ENCODE data around the gene DUOX2.
"Not testable (repeated sequence)": the region's sequence is repeated elsewhere in the genome, so short reads cannot be mapped to it uniquely, and the experiment has no call there.

DUOX2 gene

DNA sequence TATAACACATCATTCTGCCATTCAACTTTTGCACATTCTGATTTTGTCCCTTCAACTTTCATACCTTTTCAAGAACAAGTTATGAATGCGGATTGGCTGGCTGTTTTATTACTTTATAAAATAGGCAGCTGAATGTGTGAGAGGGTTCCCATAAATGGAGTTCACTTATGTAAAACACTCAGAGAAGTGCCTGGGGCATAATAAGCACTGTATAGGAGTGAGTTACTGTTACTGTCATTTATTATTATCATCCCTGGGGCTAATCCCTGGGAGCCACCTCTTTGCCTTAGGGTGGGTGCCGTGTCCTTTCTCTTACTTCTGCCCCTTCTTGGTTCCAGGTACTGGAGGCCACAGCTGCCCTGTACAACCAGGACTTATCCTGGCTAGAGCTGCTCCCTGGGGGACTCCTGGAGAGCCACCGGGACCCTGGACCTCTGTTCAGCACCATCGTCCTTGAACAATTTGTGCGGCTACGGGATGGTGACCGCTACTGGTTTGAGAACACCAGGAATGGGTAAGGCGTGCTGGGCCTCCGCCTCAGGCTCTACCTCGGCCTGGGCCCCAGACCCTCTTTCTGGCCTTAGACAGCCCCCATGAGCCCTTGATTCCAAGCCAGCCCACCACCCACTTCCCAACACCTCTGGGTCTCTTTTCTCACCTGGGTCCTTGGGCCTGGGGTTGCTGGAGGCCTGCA is 26.7 kb upstream of the DUOX2 start:
- no peak overlapping the region for H3K4me3 ChIP-seq
- H3K27ac ChIP-seq, result no peak overlapping the region

DNA sequence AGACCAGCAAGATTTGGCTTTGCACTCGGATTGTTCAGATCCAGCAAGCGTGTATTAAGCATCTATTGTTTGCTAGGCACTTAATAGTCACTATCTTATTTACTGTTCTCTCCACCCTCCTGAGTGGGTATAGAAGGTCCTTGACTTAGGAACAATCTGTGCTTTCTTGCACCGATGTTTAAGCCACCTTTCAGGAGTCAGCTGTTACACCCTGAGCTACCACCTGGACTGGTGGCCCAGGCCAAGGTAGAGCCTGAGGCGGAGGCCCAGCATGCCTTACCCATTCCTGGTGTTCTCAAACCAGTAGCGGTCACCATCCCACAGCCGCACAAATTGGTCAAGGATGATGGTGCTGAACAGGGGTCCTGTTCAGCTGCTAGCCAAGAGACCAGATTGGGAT is 25.8 kb upstream of the DUOX2 start:
- H3K4me3 ChIP-seq, result no peak overlapping the region
- no peak overlapping the region for H3K27ac ChIP-seq

DNA sequence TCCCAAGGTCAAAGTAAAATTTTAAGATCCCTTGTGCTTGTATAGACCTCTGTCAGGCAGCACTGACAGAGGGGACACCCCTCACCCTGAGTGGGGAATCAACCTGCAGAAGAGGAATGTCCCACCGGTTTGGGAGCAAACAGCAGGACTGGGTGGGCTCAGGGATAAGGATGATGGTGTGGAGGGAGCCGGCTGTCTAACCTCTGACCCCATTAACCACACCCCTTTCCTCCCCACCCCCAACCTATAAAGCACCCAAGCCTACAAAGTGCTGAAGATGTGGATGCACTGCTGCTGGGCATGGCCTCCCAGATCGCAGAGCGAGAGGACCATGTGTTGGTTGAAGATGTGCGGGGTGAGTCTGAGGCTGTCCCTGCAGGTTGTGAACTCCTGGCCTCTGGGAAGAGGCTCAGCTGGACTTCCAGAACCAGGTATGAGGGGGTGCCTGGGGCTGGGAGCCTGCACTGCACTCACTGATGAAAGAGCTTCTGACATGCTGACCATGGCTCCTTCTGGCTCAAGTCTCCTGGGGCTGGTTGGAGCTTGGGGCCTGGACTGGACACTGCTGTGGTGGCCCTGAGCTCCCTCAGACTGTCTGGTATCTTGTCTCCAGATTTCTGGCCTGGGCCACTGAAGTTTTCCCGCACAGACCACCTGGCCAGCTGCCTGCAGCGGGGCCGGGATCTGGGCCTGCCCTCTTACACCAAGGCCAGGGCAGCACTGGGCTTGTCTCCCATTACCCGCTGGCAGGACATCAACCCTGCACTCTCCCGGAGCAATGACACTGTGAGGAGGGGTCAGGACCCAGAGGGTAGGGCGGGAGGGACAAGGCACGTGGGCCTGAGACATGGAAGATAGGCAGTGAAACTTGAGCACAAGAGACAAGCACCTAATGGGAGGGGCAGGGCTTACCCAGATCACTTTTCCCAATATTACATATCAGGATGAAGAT is 25.1 kb upstream of the DUOX2 start:
- Histone ChIP-seq H3K27ac (no peak overlapping the region), H3K4me3 (no peak overlapping the region)

DNA sequence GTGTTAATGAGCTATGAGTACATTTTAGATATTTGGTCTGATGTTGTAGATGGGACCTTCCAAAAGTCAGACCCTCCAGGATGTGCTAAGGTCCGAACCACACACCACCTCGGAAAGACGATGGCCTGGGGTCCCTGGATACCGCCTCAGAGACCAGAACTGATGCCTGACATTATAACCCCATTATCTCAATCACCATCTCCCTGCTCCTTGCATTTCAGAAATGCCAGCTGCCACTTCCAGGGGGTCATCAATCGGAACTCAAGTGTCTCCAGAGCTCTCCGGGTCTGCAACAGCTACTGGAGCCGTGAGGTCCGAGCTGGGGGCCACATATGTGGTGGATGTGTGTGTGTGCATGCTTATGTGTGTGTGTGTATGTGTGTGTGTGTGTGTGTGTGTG is 23.7 kb upstream of the DUOX2 start:
- Histone ChIP-seq H3K27ac (no peak overlapping the region), H3K4me3 (no peak overlapping the region)

DNA sequence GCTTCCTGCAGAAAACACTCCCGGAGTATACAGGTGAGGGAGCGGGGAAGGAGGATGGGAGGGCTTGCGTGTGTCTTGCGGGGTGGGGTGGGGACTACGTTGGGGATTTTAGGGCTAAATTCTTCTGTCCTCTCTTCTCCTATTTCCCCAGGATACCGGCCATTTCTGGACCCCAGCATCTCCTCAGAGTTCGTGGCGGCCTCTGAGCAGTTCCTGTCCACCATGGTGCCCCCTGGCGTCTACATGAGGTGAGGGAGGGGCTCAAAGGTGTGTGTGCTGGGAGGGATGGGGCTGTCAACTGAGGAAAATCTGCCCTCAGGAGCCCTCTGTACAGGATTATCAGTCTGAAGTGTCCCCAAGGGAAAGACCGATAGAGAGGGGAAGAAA is 22.4 kb upstream of the DUOX2 start:
- Histone ChIP-seq H3K27ac (no peak overlapping the region), H3K4me3 (no peak overlapping the region)

DNA sequence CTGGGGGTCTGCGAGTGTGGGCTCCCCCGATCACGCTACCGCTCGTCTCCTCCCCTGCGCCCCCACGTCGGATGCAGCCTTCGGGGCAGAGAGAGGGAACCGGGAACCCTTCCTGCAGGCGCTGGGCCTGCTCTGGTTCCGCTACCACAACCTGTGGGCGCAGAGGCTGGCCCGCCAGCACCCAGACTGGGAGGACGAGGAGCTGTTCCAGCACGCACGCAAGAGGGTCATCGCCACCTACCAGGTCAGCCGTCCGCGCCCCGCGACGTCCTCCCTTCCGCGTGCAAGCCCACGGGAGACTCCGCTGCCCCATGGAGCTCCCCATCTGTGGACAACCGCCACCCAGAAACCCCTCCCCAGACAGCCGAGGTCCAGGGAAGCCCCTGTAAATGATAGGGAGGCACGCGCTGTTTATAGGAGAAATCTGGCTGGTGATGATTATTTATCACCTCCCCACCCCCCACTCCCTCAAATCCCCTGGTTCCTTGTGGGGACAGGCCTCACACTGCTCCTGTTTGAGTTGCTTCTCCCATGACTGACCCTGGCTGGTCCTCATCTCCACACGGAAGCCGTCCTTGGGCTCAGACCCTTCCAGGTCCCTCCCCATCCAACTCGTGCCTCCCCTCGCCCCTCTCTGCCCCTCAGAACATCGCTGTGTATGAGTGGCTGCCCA is 21.9 kb upstream of the DUOX2 start:
- not testable (repeated sequence) for H3K4me3 ChIP-seq, H3K27ac ChIP-seq

DNA sequence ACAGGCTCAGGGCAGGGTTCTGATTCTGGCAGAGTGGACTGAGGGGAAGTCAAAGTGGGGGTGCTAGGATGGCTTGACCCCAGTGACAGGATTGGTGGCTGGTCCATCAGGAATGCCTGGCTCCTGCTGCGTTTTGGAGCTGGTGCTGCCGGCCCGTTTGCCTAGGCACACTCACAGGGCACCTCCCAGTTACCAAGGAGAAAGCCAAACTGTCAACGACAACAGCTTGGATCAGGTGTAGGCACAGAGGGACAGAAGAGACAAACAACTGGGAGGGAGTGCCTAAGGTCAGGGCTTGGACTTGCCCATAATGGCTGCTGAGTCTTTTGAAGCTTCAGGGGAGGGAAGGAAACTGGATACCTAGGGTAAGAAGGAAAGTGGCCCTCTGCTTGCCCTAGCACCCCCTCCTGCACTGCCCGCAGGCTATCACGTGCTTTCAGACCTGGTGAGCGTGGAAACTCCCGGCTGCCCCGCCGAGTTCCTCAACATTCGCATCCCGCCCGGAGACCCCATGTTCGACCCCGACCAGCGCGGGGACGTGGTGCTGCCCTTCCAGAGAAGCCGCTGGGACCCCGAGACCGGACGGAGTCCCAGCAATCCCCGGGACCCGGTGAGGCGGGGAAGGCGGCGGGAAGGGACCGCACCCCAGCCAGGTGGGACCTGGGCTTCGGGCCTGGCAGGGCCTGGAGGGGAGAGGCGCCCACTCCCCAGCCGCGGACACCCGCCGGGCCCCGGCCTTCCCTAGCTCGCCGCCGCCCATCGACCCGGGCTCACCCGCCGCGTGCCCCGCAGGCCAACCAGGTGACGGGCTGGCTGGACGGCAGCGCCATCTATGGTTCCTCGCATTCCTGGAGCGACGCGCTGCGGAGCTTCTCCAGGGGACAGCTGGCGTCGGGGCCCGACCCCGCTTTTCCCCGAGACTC is 21.0 kb upstream of the DUOX2 start:
- H3K4me3 ChIP-seq, result no peak overlapping the region
- H3K27ac ChIP-seq, result peak overlapping the region in 1 of 21 experiments; percentile 35

DNA sequence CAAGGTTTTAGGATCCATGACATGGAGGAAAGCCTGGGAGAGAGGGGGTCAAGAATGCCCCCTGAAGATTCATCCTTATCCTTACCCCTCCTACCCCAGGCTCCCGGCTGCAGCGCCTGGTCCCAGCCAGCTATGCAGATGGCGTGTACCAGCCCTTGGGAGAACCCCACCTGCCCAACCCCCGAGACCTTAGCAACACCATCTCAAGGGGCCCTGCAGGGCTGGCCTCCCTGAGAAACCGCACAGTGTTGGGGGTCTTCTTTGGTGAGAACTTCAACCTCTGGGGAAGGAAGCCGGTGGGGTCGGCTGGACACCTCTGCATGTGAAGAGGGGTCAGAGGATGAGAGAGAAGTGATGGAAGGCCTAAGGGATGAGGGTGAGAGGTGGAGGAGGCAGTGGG is 20.1 kb upstream of the DUOX2 start:
- no peak overlapping the region for H3K4me3 ChIP-seq
- peak overlapping the region in 1 of 21 experiments; percentile 17 for H3K27ac ChIP-seq

DNA sequence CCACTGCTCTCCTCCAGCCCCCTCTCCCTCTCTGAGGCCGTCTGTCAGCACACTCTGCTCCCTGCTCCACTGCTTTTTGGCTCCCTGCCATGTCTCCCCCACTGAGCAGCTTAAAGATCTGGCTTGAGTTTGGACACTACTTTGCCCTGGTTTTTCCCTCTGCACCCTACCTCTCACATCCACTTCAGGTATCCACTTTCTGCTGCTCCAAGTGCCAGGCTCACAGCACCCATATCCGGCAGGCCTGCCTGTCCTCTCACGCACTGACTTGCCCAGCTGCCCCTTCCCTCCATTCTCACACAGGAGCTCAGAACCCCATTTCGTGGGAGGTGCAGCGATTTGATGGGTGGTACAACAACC is 19.6 kb upstream of the DUOX2 start:
- Histone ChIP-seq H3K4me3 (no peak overlapping the region), H3K27ac (peak overlapping the region in 1 of 21 experiments; percentile 1)

DNA sequence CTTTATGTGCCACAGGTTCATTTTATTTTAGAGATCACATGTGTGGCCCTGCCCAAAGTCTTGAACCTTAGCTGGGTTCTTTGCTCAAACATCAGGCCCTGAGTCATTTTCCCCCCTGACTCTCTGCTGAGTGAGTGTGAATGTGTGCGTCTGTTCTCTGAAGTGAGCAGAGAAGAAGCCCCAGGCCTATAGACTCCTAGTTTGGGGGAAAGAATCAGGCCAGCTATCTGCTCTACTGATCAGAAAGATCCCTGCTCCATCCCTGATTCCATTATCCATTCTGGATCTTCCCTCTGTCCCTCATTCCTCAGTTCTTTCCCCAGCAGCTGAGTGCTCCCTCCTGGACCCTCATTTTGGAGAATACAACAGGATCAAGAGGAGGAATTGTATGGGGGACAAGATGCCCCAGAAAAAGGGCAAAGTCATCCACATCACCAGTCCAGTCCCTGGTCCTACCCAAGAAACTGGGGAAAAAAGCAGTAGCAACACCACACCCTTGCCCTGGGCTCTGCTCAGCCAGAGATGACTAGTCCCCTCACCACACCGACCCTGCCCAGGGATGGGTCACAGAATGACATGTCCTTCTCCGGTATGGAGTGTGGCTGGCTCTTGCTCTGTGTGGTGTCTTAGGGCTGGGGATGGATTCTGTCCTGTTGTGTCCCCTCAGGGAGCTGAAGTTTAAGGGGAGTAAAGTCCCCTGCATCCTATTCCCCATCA is 19.0 kb upstream of the DUOX2 start:
- H3K4me3 ChIP-seq, result no peak overlapping the region
- peak overlapping the region in 1 of 21 experiments; percentile 1 for H3K27ac ChIP-seq

DNA sequence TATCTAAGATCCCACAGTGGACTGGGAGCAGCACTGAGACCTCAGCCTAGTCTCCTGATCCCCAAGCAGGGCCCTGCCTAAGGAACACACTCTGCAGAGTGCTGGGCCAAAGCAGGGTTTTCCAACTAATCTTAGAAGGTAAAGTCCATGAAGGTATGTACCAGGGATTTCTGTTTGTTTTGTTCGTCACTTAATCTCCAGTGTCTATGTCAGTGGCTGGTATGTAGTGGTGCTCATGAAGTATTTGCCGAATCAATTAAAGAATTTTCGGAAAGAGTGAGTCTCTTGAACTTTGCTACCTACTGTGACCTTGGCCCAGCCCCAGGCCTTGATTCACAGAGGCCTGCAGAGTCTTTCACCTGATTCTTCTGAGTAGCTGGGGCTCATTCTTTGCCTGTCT is 17.5 kb upstream of the DUOX2 start:
- no peak overlapping the region for H3K4me3 ChIP-seq
- no peak overlapping the region for H3K27ac ChIP-seq

DNA sequence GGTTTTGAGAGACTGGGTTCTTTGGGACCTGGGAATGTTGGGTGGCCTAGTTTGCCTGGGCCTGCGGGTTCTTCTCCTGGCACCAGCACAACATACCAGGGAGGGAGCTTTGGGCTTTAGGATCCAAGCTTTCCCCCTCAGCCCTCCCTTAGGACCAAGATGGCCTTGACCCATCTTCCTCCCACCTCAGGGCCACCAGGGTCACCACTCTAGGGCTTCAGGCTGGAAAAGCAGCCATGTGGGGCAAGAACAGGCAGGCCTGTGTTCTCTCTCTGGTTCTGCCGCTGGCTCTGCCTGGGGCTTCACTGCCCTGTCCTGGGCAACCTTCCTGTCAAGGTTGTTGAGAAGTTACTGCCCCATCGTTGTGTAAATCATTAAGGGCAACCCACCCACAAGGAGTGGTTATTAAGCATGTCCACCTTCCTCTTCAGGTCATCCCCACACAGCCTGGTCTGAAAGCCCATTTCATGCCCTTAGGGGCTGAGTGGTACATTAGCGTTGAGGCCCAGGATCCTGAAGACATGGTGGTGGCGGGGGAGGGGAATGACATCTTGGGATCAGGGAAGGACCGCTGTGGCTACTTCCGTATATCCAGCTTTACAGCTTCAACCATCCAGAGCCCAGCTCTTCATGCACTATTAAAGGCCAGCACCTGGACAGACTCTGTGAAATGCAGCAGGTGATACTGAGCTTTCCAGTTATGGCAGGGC is 16.5 kb upstream of the DUOX2 start:
- peak overlapping the region in 19 of 21 experiments; percentile 52 to 86 (median 79) for H3K27ac ChIP-seq
- peak overlapping the region; percentile 34 to 57 (median 46) for H3K4me3 ChIP-seq

DNA sequence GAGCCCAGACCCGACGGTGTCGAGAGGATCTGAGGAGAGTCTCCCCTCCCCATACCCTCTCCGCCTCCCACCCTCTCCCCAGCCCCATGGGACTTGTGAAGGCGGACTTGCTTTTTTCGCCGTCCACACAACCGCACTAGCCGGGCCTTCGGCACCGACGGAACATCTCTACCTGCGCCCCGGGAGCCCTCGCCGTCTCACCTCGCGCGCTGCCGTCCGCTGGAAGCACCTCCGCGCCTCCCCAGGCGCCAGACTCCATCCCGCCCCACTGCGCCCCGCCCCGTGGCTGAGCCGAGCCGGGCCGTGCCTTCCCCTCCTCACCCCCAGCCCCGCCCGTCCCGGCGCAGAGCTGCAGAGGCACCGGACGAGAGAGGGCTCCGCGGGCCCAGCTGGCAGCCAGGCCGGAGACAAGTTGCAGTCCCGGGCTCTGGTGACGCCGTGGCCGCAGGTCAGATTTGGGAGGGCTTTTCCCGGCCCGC is 15.7 kb upstream of the DUOX2 start, which contains the start of the genes DUOX1 and DUOXA1:
Gene DUOX1 (plus strand): TSS at position 344 of the 479 bp plus-strand sequence. CDS start 1,973 bp downstream, outside the sequence.
Gene DUOXA1 (minus strand): TSS at position 229 of the 479 bp plus-strand sequence. CDS start 6,865 bp downstream, outside the sequence.
- peak within 1 kb of the TSS; percentile 34 to 57 (median 46) for H3K4me3 ChIP-seq
- peak within 1 kb of the TSS; percentile 13 to 86 (median 77) for H3K27ac ChIP-seq

DNA sequence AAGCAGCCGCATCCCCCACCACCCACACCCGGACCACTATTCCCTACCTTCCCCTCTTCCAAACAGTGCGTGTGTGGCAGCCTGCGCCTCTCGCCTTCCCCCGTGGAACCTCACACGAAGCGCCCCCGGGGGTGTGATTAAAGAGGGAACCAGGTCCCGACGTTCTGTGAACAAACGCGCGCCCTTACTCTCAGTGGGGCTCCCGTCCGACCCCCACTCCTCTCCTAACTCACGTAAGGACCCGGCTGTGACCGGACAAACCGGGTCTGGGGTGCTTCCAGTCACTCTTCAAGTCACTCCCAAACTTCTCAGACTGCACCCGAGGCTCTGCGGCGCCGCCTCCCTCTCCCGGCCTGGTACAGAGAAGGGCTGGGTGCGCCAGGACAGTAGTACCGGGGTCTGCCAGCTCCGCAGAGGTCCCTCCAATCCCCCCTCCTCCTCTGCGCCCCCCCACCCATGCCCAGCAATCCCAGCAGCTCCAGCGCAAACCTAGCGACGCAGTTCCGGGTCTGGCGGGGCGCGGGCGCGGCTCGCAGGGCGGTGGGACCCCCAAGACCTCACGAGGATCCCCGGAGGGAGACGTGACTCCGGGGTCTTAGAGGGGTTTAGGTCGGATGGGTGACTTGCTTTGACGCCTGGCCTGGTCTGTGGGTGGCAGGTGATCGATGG is 15.1 kb upstream of the DUOX2 start:
- Histone ChIP-seq H3K27ac (peak overlapping the region in 20 of 21 experiments; percentile 52 to 86 (median 78)), H3K4me3 (peak overlapping the region; percentile 34 to 57 (median 46))

DNA sequence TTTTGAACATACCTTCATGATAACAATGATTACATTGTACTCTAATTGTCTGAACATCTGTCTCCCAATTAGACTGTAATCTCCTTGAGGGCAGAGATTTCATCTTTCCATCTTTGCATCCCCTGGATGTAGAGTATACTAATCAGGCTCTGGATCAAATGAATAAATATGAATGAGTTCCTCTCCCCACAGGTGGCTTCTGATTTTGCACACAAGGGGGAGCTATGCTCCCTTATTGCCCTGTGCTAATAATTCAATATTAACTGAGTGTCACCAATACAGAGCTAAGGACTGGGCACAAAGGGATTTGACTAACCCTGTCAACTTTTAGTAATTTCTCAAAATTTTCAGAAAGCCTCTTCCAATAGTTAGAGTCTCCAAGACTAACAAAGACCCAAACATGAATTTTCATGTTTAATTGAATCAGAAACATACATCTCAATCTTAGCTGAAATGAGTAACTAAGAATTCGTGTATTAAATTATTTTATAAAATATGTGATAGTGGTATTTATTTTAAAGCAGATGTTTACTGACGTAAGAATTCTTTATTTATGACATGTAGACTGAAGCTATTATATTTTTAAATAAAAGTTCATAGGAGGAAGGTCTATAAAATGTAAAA is 12.7 kb upstream of the DUOX2 start:
- no peak overlapping the region for H3K4me3 ChIP-seq
- no peak overlapping the region for H3K27ac ChIP-seq

DNA sequence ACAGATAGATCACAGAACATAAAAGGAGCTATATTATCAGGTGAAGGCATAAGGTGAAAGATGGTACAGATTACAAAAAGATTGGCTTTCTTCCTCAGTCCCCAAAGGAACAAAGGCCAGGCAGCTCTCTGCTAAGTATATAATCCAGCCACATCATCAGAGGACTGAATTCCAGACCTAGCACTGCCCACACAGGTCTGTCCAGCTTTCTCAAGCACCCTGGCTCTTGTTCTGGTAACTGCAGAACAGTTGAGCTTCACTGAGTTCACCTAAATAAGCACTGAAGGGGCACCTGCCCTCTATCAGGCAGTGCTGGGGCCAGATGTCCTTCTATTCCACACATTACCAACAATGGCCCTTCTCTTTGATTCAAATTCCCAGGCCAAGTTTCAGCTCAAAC is 9.4 kb upstream of the DUOX2 start:
- Histone ChIP-seq H3K4me3 (no peak overlapping the region), H3K27ac (no peak overlapping the region)

DNA sequence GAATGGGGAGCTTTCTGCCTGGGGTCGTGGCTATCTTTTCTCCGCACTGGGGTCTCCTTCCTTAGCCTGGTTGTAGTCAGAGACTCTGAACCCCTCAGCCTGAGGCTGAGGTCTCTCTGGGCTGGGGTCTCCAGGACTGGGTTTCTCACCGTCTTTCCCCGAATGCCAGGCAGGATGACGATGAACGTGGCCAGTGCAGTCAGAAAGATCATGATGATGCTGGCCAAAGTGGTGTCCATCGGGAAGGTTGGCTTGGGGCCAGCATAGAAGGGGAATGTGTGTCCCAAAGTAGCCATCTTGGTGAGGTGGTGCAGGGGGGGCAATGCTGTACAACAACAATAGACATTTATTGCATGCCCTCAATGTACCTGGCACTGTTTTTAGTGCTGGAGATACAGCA is 8.7 kb upstream of the DUOX2 start:
- H3K27ac ChIP-seq, result no peak overlapping the region
- H3K4me3 ChIP-seq, result no peak overlapping the region

Data from skin epidermis (tissue), 12 donors.